HFF-Myc (cell line): Measurements from ENCODE around the gene RAB31.
A peak's percentile ranks its signal among the peaks of the same experiment; 100 is the strongest.

Experiments used
- DNase-seq: peaks from one replicate; pipeline ENCODE4 v3.0.0-alpha.2; 2011; ENCODE audit warnings: low read depth; ENCODE audit errors: extremely low read depth
- H3K4me3 ChIP-seq: replicated peaks from 2 replicates; pipeline ENCODE4 v1.5.1; 2011; ENCODE audit warnings: low read depth, mild to moderate bottlenecking, control low read depth, low read length
- CTCF ChIP-seq: IDR thresholded peaks from 2 replicates; pipeline ENCODE4 v1.5.1; 2012; ENCODE audit warnings: mild to moderate bottlenecking, low read depth, low read length, control low read depth; ENCODE audit errors: missing control alignments

RAB31 gene

DNA sequence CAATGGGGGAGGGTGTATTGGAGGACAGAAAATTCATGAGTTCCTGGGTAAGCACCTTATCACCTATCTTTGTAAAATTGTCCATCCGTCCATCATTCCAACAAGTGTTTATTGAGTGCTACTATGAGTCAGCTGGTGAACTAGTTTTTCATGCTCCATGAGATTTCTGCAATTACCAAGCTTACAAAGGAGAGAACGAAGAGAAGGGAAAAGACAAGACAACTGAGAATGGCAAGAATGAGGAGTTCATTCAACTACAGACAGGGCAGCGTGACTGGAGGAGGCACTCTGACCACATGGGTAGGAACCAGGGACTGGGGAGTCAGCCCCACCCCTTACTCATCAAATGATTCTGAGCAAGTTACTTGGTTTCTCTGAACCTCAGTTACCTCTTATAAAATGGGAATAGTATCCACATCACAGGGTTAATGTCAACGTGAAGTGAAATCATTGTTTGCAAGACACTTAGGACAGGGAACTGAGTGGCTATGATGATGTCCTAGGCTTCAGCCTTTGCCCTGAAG lies 159.0 kb downstream of the RAB31 start:
- no peak for DNase-seq
- H3K4me3 ChIP-seq = no peak overlapping the region
- no peak for TF ChIP-seq CTCF

DNA sequence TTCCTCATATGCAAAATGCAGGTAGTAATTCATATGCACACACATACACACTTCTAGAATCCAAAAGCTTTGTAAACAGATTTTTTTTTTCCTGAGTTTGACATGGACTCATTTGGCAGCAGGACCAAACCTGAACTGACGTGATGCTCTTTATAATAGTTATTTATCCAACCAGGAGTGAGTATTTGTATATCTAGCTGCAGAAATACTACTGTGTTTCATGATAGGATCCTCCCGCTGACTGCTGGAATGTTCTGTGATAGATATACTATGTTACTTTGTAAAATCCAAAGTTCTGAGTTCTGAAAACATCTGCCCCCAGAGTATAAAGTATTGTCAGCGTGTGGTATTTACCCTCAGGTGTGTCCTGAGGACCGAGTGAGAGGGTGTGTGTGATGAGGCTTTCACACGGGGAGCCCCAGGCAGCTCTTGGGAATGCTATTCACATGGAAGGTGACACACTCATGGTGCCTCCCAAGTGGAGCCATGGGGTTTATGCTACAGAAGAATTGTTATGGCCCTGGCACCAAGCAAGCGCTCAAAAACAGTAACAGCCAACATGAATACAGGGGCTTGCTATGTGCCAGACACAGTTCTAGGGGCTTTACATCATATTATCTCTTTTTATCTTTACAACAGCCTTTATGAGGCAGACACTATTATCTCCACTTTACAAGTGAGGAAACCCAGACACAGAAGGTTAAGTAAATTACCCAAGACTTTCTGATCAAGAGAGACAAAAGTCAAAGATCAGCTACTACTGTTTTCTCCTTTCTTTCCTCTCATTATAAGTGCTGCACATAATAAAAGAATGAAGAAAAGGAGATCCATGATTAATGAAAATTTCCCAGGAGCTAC lies 161.0 kb downstream of the RAB31 start:
- no peak overlapping the region for H3K4me3 ChIP-seq
- no peak for TF ChIP-seq CTCF
- DNase-seq = no peak

- no peak for TF ChIP-seq CTCF
- no peak overlapping the region for H3K4me3 ChIP-seq
- DNase-seq = peak; percentile 60
These were observed 161.8 kb downstream of the RAB31 start for GRCh38 chr18:9869715-9870430.

- no peak for TF ChIP-seq CTCF
- no peak overlapping the region for H3K4me3 ChIP-seq
These were observed 162.4 kb downstream of the RAB31 start for GRCh38 chr18:9870431-9871008.

DNA sequence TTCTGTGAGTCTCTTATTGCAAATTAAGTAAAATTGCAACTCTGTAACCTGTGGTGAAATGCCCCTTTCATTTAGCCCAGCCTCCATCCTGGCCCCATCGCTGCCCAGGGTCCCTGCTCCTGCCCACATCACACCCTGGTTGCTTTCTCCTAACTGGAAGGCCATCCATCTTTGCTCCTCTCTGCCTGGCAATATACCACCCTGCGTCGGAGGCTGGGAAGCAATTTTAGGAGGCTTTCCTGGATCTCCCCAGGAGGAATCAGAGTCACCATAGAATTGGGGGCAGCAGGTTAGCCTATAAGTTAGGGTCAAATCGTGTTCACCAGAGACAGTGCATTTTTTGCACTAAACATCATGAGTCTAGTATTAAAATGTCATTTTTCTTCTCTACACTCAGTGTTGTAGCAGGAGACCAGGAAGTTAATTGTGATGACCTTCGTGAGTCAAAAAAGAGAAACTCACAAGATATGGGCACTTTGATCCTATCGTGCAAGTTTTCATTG lies 163.2 kb downstream of the RAB31 start:
- no peak for DNase-seq
- no peak overlapping the region for H3K4me3 ChIP-seq
- TF ChIP-seq CTCF = no peak

More at GRCh38 chr18:9870431-9871008, 162.4 kb downstream of the RAB31 start:
- DNase-seq = no peak

DNA sequence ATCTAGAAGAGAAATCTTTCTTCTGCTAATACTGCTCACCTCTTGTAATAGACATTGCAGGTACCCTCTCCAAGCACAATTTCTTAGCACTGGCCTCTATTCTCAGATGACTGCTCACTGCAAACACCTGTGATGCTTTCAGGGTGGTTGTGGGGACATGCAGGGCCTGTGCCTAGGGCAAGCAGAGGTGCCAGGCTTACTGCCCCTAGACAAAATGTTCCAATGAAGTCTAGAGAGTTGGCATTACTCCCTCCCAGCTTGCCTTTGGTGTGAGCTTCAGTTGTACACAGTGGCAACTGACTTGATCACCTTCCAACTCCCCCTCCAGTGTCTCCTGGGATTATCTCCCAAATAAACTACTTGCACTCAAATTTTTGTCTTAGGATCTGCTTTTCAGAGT lies 164.7 kb downstream of the RAB31 start:
- no peak for DNase-seq
- H3K4me3 ChIP-seq = no peak overlapping the region
- no peak for TF ChIP-seq CTCF
